ENCODE data around the gene SLC1A6. TPM values are rescaled to one million over a fixed set of nuclear protein-coding genes. Genes with fewer than 3 reads are reported as not detected.
A peak's percentile ranks its signal among the peaks of the same experiment; 100 is the strongest.
"Not testable (repeated sequence)": the region's sequence is repeated elsewhere in the genome, so short reads cannot be mapped to it uniquely, and the experiment has no call there.

SLC1A6 gene
- under 1 TPM; 0.27 to 0.89 (median 0.60) TPM for polyA plus RNA-seq (ENCODE audit: insufficient read length in 4 of 4)

DNA sequence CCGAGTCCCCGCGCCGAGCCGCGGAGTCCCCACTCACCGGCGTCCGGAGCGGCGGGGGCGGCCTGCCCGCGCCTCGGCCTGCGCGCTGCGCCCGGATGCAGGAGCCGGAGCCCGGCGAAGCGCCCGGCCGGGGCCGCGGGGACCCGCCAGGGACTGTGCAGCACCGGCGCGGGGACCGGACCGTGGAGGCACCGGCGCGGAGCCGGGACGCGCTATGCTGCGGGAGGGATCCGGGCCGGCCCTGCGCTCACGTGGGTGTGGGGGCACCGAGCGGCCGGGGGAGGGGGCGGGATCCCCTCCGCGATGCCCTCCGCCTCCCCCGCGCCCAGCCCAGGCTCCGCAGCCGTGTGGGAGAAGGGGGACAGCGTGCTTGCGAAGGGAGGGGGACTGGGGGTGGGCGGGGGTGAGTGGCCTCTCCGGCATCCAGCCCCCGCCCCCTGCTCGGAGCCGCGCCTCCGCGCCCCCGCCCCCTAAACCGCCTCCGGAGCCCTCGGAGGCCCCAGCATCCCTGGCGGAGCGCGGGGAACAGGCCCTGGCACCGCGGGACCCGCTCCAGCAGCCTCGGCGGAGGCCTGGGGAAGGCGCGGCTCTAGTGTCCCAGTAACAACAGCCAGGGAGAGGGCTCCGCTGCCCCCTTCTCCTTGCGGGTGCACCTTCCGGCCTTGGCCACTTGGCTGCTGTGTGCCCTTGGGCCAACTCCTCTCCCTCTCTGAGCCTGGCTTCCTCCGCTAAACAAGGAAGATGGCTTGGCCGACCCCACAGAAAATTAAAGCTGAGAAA is at the start of gene SLC1A6:
SLC1A6 (minus strand) TSS at position 389 of the 780 bp plus-strand sequence. CDS start 6,954 bp downstream, outside the sequence.
- DNase-seq (ENCODE audit: low read depth in 4 of 4, low spot score in 3 of 4): no peak

DNA sequence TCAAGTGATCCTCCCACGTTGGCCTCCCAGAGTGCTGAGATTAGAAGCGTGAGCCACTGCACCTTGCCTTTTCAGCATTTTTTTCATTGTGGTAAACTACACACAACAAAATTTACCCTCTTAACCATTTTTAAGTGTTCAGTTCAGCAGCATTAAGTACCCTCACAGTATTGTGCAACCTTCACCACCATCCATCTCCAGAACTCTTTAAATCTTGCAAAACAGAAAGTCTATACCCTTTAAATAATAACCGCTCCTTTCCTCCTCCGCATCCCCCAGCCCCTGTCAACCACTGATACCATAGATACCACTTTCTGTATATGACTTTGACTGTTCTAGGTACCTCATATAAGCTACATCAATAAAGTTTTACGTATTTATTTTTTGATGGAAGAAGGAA is 48.8 kb upstream of the SLC1A6 start:
- DNase-seq (ENCODE audit: low read depth in 4 of 4, low spot score in 3 of 4): no peak

DNA sequence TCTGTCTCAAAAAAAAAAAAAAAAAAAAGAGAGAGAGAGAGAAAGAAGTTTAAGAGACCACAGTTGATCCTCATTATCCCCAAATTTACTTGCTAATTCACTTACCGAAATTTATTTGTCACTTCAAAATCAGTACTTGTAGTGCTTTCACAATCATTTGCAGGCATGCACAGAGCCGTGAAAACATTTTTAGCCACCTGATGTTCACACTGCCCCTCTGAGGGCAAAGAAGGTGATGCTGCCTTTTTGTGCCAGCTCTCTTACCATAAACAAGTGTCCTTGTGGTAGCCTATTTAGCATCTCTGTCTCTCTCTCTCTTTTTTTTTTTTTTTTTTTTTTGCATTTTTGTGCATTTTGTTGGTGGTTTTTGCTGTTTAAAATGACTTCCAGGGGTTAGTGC is 45.6 kb upstream of the SLC1A6 start:
- DNase-seq (ENCODE audit: low read depth in 4 of 4, low spot score in 3 of 4): no peak

DNA sequence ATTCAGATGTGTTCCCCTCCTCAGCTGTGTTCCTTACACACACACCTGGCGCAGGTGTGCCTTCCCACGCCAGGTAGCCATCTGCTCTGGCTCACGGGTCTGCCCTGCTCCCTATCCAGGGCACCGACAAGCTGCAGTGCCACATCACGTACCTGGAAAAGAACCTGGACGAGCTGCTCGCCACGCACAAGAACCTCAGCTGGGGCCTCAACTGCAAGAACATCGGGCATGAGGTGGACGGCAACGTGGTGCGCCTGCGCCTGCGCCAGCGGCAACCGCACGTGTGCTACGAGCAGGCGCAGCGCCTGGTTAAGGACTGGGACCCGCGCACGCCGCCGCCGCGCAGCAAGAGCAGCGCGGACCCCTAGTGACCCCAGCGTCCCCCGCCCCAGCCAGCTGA is 43.1 kb upstream of the SLC1A6 start:
- DNase-seq (ENCODE audit: low read depth in 4 of 4, low spot score in 3 of 4): no peak

DNA sequence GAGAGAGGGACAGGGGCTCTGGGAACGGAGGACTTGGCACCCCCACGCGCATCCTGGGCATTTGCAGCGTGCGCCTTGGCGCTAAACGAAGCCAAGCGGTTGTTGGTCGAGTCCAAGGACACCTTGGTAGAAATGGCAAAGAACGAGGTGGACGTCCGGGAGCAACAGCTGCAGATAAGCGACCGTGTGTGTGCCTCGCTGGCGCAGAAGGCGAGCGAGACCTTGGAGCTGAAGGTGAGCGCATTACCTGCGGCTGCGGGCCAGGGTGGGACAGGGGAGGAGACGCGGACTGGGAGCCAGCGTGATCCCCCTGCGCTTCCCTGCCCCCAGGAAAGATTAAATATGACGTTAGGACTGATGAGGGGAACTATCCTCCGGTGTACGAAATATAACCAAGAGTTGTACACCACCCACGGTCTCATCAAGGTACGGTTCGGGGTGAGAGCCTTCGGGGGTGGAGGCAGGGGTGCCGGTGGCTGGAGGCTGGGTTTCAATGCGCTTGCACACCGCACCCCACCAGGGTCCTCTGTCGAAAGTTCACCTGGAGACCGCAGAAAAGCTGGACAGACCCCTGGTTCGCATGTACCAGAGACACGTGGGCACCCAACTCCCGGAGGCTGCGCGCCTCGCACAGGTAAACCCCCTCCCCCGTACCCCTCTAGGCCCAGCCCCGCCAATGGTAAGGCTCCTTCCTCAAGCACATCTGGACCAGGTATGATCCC is 41.8 kb upstream of the SLC1A6 start:
- no peak for DNase-seq (ENCODE audit: low read depth in 4 of 4, low spot score in 3 of 4)

DNA sequence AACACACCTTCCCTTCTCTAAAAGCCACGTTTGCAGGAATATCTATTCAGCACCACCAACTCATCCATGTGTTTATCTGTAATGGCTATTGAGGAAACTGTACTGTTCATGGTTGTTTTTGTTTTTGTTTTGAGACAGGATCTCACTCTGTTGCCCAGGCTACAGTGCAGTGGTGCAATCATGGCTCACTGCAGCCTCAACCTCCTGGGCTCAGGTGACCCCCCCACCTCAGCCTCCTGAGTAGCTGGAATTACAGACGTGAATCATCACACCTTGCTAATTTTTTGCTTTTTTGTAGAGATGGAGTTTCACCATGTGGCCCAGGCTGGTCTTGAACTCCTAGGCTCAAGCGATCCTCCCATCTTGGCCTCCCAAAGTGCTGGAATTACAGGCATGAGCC is 39.2 kb upstream of the SLC1A6 start:
- not testable (repeated sequence) for DNase-seq (ENCODE audit: low read depth in 4 of 4, low spot score in 3 of 4)

DNA sequence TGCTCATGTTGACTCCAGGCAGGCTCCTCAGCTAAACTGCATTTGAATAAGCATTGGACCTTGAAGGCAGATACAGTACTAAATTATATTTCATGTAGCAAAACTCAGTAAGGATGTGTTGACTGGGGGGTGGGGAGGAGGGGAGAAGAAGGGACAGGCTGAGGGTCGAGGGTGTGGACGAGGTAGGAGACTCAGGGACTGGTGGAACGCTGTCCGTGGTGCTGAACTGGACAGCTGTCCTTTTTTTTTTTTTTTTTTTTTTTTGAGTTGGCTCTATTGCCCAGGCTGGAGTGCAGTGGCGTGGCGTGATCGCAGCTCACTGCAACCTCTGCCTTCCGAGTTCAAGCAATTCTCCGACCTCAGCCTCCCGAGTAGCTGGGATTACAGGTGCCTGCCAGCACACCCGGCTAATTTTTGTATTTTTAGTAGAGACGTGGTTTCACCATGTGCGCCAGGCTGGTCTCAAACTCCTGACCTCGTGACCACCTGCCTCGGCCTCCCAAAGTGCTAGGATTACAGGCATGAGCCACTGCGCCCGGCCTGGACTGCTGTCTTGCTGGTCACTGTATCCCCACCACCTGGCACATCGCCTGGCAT is 36.4 kb upstream of the SLC1A6 start:
- peak in 3 of 4 donors; percentile 10 to 21 (median 12) for DNase-seq (ENCODE audit: low read depth in 4 of 4, low spot score in 3 of 4)

DNA sequence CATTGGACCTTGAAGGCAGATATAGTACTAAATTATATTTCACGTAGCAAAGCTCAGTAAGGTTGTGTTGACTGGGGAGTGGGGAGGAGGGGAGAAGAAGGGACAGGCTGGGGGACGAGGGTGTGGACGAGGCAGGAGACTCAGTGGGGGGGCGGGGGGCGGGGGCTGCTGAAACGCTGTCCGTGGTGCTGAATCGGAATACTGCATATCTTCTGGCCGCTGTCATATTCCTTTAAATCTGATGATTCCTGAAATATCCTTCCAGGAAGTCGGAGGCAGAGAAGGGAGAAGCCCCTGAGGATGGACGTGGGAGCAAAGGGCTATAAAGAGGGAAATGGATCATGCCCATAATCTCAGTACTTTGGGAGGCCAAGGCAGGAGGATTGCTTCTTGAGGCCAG is 34.9 kb upstream of the SLC1A6 start:
- DNase-seq (ENCODE audit: low read depth in 4 of 4, low spot score in 3 of 4): no peak

DNA sequence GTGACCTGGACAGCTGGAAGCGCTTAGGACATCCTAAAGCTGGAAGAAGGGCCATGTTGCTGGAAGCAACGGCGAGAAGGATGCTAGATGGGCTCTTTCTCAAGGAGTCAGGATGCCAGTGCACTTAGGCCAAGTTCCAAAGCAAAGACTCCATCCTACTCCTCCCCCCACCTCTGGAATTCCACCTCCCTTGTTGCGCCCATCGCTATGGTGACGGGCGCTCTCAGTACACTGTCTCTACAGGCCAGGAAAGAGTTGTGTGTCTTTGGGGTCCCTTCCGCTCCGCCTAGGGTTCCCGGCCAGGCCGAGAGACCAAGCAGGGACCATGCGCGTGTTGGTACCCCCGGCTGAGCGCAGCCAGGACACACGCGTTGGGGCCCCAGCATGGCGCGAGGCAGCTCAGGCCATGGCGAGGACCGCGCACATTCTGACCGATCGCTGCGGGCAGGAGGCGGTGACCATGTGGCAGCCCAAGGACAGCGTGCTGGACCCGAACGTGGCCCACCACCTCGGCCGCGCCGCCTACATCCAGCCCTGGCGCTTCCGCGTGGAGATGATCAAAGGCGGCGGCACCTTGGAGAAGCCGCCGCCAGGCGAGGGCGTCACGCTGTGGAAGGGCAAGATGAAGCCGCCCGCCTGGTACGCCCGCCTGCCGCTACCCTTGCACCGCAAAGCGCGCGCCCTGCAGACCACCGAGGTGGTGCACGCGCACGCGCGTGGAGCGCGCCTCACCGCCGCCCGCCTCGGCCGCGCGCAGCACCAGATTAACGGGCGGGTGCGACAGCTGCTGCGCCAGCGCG is 31.0 kb upstream of the SLC1A6 start:
- peak in 2 of 4 donors; percentile 3 to 10 for DNase-seq (ENCODE audit: low read depth in 4 of 4, low spot score in 3 of 4)

DNA sequence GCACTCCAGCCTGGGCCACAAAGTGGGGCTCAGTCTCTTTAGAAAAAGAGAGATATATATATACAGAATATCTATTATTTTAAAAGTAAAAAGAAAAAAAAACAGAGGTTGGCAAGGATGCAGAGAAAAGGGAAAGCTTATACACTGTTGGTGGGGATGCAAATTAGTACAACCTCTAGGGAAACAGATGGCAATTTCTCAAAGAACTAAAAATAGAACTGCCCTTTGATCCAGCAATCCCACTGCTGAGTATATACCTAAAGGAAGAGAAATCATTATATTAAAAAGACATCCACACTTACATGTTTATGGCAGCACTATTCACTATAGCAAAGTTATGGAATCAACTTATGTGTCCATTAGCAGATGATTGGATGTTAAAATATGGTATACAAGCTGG is 28.6 kb upstream of the SLC1A6 start:
- no peak for DNase-seq (ENCODE audit: low read depth in 4 of 4, low spot score in 3 of 4)

DNA sequence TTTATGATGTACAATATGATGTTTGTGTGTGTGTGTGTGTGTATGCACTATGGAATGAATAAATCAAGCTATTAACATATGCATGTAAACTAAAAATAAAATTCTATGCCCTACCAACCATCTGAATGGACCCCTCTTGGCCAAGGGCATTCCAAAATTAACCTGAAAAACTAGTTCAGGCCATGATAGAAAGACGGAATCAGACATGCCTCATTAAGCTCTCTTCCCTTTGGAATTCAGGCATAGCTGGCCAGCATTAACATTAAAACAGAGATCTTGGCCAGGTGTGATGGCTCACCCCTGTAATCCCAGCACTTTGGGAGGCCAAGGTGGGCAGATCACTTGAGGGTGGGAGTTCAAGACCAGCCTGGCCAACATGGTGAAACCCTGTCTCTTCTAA is 18.3 kb upstream of the SLC1A6 start:
- DNase-seq (ENCODE audit: low read depth in 4 of 4, low spot score in 3 of 4): no peak

DNA sequence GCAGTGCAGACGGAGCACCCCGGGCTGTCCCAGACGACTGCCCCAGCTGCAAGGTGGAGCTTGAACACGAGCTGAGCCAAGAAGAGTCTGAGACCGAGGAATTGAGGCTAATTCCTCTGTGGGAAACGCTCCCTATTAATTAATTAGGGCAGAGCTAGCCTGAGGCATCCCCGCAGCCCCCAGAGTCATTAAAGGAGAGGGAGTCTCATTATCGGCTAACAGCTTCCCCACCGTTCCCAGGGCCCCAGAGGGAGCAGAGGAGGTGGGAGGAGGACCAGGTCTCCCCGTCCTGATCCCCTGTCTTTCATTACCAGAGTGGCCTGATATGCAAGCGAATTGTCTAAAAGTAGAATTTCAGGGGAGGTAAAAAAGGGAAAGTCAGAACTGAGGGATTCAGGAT is 13.1 kb upstream of the SLC1A6 start:
- DNase-seq (ENCODE audit: low read depth in 4 of 4, low spot score in 3 of 4): no peak

DNA sequence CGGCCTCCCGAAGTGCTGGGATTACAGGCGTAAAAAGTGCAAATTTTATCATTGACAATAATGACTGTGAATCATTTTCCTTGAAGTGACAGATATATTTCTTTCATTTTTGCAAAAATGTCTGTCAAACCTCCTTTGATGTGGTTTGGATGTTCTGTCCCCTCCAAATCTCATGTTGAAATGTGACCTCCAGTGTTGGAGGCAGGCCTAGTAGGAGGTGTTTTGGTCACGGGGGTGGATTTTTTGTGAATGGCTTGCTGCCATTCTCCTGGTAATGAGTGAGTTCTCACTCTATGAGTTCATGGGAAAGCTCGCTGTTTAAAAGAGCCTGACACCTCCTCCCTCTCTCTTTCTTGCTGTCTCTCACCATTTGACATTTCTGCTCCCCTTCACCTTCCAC is 5.5 kb upstream of the SLC1A6 start:
- no peak for DNase-seq (ENCODE audit: low read depth in 4 of 4, low spot score in 3 of 4)

DNA sequence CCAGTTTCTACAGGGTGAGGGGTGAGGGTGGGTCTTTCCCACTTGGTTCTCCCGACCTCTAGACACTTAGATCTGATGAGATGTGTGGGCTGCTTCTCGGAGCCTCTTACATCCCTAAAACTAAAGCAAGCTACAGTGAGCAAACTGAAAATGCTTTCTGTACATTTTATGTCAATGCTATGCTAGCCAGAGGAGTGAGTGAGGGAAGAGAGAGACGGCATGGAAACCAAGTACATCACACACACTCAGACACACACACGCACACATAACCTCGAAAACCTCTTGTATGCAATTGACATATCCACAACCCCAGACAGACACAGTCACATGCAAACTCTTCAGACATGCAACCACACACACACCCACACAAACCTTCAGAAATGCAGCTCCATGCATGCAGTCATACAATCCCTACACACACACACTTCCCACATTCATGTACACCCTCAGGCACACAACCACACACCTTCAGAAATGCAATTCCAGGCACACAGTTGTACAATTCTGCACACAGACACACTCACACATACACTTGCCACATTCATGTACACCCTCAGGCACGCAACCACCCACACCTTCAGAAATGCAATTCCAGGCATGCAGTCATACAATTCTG is 1.4 kb downstream of the SLC1A6 start:
- DNase-seq (ENCODE audit: low read depth in 4 of 4, low spot score in 3 of 4): no peak

DNA sequence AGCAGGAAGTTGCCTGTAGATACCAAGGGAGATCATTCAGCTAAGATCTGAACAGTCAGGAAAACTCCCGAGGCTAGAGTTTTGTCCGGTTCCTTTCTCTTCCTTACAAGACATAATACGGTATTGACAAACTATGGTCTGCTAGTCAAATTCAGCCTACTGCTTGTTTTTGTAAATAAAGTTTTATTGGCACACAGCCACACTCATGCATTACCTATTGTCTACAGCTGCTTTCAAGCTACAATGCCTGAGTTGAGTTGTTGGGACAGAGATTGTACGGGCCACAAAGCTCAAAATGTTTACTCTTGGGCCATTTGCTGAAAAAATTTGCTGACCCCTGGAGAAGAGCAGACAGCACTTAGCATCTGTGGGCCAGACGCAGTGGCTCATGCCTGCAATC is 2.5 kb downstream of the SLC1A6 start:
- DNase-seq (ENCODE audit: low read depth in 4 of 4, low spot score in 3 of 4): no peak

DNA sequence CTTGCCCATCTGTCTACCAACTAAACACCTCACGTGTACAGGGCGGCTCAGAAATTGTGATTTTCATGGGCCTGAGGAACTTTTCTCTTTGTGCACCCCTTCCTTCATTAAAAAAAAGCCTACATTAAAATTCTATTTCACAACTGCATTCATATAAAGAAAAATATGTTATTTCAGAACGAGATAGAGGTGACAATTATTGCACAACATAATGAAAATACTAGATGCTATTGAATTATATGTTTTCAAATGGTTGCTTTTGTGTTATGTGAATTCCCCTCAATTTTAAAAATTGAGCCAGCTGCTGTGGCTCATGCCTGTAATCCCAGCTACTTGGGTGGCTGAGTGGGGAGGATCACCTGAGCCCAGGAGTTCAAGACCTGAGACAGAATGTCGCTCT is 5.2 kb downstream of the SLC1A6 start:
- no peak for DNase-seq (ENCODE audit: low read depth in 4 of 4, low spot score in 3 of 4)

DNA sequence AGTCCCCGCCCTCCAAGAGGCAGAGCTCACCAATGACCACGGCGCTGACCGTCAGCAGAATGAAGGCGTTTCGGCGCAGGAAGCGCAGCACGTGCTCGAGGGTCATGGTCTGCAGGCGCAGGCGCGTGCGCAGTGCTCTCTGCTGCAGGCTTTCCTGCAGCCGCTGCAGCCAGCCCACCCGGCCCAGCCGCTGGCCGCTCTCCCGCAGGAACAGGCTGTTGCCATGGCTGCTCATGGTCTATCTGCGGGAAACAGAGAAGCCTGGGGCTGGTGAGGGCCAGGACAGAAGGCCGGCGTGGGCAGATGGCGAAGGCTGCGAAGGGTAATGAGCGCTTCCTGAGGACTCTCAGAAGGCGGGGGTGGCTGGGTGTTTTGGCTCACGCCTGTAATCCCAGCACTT is 7.0 kb downstream of the SLC1A6 start:
- DNase-seq (ENCODE audit: low read depth in 4 of 4, low spot score in 3 of 4): no peak

DNA sequence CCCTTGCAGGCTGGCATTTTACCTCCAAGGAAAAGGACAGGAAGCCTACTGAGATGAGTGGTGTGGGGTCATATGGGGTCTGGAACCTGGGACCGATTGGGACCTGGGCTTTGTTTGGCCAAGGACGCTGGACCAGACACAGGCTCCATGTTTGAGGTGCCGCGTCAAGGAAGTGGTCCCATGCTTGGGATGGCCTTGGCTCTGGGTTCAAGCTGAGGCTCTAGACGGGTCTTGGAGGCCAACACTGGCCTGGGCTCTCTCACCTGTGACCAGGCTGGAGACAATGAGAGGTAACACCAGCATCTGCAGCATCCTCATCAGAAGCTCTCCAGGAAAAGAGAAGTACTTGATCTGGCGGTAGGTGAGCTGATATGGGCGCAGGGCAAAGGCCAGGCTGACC is 8.2 kb downstream of the SLC1A6 start:
- no peak for DNase-seq (ENCODE audit: low read depth in 4 of 4, low spot score in 3 of 4)

DNA sequence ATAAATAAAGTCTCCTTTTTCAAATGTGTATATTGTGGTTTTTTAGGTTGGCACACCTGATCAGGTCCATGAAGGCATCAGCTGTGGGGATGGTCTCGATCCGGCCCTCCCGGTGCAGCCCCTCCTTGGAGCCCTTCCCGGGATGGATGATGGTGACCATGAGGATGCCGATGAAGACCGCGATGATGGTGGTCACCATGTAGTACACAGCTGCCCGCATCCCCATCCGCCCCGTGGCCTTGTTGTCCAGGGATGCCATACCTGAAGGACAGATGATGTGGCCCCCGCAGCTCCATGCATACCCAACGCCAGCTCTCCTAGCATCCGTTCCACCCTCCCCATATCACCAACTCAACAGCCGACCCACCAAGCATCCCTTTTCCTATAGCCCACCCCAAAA is 11.4 kb downstream of the SLC1A6 start:
- no peak for DNase-seq (ENCODE audit: low read depth in 4 of 4, low spot score in 3 of 4)

DNA sequence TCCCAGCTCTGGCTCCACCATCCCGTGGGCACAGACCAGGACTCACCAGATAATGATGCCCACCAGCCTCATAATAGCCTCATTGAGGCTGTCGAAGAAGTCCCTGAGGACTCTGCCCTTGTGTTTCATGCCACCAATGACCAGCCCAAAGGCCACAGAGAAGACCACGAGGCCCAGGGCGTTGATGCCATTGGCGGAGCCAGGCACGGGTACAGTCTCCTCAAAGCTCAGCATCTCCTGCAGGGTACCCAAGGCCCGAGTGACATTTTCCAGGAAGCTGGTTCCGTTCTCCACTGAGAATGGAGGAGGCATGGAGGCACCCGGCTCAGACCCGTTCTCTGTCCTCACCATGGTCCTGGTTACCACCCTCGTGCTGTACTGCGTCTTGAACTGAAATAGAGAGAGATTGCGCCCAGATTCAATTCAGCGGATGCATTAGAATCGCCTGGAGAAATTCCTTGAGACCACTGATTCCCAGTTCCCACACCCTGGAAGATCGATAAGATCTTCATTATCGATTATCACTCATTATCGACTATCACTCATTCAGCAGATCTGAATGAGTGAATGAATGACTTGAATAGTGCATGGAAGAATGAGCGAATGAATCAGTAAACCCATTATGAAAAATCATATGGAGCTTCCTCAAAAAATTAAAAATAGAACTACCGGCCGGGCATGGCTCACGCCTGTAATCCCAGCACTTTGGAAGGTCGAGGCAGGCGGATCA is 17.5 kb downstream of the SLC1A6 start:
- DNase-seq (ENCODE audit: low read depth in 4 of 4, low spot score in 3 of 4): no peak
